T1000 (cell line): ENCODE results near the gene CCSER2.
A peak's percentile ranks its signal among the peaks of the same experiment; 100 is the strongest.
"Not testable (repeated sequence)": the region's sequence is repeated elsewhere in the genome, so short reads cannot be mapped to it uniquely, and the experiment has no call there.

Experiments
- DNase-seq: peaks from one replicate; lab custom pipeline; 2025; ENCODE audit warnings: mixed read lengths; lab: John Stamatoyannopoulos, UW

CCSER2 gene

DNA sequence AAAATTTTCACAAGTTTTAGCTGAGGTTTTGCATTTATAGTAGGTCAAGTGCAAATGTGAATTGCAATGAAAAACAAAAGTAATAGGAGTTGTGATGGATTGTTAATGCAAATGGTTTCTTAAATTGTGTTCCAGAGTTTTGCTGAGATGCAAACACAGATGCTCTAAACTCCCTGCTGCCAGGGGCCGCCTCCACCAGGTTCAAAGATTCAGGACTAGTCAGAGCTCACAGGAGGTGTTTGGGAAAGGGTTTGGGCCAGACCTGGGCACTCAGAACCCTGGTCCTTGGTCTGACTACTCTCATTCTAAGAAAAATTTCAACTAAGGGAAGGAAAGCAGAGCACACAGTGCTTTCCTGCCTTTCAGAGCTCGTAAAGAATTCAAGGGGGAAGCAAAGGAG is 193.1 kb downstream of the CCSER2 start:
- DNase-seq = no peak

DNA sequence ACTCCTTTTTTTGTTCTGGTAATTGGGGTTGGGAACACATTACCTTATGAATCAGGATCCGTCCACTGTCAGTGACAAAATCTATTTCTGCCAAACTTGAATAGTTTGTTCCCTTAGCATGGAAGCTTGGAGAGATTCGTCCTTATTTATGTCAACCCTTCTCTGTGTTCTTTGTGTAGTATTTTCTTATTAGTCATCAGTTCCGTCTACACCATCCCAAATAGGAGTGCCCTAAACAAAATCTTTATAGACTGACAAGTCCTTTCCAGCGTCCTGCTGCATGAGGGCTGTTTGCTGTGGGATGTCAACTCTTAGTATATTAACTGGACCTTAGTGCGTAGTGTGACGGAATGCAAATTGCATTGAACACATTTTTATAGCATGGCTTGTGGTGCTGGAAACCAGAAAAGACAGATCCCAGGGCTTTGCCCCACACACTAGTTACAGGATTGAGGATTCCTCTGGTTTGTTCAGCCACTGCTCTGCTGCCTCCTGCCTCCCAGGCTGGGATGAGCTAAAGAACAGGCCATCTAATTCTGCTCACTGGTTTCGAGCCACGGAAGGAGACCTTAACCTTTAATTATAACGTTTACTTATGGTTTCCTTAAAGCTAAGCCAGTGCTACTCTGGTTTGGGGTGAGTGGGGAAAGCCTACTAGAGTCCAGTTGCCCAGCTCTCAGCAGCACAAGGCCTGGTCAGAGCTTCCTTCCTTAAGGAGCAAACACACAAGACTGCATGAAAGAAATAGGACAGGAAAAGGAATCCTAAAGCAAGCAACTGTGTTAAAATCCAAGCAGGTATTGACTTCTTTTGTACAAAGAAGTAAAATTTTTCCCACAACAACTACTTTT is 194.4 kb downstream of the CCSER2 start:
- no peak for DNase-seq

GRCh38 chr10:84523526-84523925 is 195.1 kb downstream of the CCSER2 start:
- no peak for DNase-seq

DNA sequence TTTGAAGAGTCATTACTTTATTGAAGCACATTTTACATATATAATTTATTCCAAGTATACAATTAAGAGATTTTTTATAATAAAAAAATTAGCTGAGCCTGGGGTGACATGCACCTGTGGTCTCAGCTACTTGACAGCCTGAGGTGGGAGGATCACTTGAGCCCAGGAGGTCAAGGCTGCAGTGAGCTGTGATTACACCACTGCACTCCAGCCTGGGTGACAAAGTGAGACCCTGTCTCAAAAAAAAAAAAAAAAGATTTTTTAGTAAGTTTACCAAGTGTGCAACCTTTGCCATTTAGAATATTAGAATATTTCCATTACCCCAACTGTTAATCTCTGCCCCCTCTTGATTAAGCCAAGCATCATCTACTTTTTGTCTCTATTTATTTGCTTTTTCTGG is 196.0 kb downstream of the CCSER2 start:
- DNase-seq = no peak

- no peak for DNase-seq
Observed at GRCh38 chr10:84525120-84525806, 196.9 kb downstream of the CCSER2 start.

DNA sequence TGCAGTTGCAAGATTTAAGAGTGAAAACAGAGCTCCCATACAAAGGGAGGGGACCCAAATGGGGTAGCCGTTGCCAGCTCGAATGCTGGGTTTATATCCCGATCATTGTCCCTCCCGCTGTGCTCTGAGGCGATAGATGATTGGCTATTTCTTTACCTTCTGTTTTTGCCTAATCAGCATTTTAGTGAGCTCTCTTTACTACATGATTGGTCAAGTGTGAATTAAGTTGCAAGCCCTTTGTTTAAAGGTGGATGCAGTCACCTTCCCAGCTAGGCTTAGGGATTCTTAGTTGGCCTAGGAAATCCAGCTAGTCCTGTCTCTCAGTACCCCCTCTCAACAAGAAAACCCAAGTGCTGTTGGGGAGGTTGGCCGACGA is 197.4 kb downstream of the CCSER2 start:
- DNase-seq = not testable (repeated sequence)

DNA sequence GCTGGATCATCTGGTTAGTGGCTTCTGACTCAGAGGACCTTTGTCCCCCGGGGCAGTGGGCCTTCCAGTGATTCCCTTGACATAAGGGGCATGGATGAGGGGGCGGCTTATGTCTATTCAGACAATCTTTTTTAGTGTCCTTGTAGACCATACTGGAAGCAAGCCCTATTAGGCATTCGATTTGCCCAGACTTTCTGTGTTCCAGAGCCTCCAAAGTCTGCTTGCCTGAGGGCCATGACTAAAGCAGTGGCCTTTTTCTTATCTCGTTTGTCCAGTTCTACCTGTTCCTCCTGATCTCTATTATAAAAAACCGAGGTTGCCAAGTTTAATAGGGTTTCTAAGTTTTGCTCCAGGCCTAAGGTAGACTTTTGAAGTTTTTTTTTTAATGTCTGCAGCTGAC is 199.0 kb downstream of the CCSER2 start:
- DNase-seq = not testable (repeated sequence)

GRCh38 chr10:84528526-84528925 is 200.1 kb downstream of the CCSER2 start:
- DNase-seq = not testable (repeated sequence)

- no peak for DNase-seq
Observed at GRCh38 chr10:84530724-84531325, 202.4 kb downstream of the CCSER2 start.

GRCh38 chr10:84531396-84531795 is 203.0 kb downstream of the CCSER2 start:
- DNase-seq = no peak

DNA sequence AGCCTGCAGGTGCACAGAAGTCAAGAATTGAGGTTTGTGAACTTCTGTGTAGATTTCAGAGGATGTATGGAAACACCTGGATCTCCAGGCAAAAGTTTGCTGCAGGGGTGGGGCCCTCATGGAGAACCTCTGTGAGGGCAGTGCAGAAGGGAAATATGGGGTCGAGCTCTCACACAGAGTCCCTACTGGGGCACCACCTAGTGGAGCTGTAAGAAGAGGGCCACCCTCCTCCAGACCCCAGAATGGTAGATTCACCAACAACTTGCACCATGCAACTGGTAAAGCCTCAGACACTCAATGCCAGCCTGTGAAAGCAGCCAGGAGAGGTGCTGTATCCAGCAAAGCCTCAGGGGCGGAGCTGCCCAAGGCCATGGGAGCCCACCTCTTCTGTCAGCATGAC is 205.8 kb downstream of the CCSER2 start:
- DNase-seq = no peak

DNA sequence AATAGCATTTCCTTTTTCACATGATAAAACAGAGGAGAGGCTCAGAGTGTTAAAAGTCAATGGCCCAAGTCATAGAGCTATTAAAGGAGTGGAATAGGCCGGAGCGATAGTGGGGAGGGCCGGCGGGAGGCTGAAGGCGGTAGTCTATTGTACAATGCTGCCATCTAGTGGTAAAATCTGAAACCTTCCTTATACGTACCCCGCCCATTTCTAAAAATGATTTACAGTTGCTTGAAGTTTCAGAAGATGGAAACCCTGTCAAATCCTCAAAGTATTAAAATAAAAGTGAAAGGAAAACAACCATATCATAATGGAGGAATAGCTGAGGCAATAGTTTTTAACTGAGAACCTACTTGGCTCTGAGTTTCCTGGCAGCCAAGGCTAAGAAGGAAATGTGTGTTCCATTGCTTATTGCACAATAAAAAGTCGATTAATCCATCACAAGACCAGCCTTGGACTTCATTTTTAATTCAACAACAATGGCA is 209.1 kb downstream of the CCSER2 start:
- DNase-seq = peak; percentile 29

DNA sequence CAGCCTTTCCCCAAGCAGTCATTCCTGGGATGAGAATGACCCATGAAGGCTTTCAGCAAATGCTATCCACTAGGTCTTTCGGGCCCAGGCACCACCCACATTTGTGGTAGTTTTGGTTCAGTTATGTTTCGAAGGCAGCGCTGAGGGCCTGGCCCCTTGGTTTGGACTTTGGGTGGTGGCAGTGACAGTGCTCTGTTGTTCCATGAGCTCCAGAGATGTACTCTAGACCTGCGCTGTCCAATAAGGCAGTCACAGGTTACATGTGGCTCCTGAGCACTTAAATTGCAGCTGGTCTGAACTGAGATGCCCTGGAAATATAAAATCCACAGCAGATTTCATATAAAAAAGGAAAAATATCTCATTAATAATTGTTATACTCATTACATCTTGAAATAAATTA is 209.6 kb downstream of the CCSER2 start:
- DNase-seq = no peak

- no peak for DNase-seq
Observed at GRCh38 chr10:84539216-84539615, 210.8 kb downstream of the CCSER2 start.

DNA sequence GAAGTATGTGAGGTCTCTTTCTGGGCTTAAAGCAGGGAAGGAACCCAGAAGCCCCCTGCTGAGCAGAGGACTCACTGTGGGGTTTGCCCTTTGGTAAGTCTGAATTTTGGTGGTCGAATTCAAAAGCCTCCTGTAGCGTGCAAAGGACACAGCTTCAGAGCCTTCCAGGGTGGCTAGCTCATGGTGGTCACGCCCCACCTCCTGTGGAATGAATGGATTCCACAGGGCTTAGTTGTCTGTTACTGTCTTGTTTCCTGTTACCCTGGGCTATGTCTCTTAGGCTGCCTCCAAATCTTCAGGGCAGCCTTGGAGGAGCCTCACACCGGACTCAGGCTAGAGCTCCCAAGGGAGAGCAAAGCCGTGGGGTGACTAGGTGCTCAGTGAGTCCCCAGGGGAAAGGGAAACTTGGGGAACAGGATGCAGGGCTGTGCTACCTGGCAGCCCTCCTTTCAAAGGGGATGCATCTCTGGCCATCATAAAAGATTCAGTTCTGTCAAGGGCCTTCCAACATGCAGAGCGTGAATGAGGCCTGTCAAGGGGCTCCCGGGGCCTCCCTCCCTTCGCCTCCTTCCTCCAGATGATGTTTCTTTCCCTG is 211.7 kb downstream of the CCSER2 start:
- DNase-seq = peak; percentile 72

- peak; percentile 84 for DNase-seq
Observed at GRCh38 chr10:84540617-84541288, 212.4 kb downstream of the CCSER2 start.

DNA sequence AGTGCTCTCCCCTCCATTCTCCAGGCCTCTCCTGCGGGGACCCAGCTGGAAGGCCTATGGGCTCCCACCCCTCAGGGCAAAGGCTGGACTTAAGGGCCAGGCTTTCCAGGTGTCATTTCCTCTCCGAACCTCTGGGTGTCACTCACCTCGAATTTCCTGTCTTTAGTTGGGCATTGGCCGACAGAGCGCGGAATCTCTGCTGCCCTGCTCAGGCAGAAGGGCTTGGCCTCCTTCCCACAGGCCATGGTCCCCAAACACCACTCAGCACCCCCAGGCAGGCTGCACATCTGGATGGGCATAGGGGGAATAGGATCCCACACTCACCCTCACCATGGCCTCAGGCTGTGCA is 212.9 kb downstream of the CCSER2 start:
- no peak for DNase-seq

DNA sequence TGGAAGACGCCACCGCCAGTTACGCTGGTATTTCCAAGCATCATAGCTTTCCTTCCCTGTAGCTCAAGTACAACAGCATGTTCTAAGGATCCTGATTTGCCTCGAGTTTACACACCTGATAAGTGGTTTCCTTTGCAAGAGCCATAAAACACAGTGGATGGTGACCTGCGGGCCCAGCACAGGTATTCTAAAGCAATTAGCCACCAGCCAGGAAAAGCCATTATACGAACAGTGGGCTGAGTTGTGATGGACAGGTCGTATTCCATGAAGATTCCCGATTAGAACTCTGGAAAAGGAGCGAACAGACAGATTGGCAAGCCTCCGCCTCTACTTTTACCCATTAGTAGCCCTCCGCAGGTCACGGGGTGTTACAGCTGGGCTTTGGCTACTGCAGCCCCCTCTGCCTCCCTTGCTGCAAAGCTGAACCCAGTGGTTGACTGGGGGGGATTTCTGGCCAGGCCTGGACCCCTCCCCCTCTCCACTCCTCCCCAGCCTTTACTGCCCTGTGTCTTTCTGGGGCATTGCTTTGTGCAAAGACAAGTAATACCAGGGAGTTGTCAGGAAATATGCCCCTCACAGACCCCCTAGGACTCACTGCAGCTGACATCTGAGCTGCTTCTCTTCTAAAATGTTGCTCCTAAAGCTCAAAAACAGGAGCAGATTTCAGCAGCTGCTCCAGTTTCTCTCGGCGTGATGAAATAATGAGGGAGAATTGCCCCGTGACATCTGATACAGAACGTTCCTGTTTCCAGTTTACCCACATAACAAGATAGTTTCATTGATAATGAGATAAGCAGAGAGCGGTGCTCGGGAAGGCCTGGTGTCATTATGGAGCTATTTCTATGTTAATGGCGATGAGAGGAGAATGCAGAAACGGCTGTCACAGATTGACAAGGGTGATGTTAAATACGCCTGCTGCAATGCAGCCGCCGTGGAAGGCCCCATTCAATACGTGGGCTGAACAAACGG is 214.4 kb downstream of the CCSER2 start:
- no peak for DNase-seq

GRCh38 chr10:84543948-84544347 is 215.6 kb downstream of the CCSER2 start:
- DNase-seq = no peak

- no peak for DNase-seq
Observed at GRCh38 chr10:84545651-84546050, 217.3 kb downstream of the CCSER2 start.

- no peak for DNase-seq
Observed at GRCh38 chr10:84546609-84547008, 218.2 kb downstream of the CCSER2 start.
